Stimulated activated CD8-positive, alpha-beta memory T cell treated with anti-CD3 and anti-CD28 coated beads, Interleukin-4, amount 100 ng/mL, for 24 hours (primary cell): Measurements from ENCODE around the gene GDAP2.
"Not testable (repeated sequence)": the region's sequence is repeated elsewhere in the genome, so short reads cannot be mapped to it uniquely, and the experiment has no call there.

Experiments
- DNase-seq: peaks from one replicate; pipeline ENCODE4 v3.0.0-alpha.2; 2020; ENCODE audit warnings: low read depth

Gene GDAP2

GRCh38 chr1:117902944-117903343 lies 26.5 kb downstream of the GDAP2 start:
- no peak for DNase-seq

DNA sequence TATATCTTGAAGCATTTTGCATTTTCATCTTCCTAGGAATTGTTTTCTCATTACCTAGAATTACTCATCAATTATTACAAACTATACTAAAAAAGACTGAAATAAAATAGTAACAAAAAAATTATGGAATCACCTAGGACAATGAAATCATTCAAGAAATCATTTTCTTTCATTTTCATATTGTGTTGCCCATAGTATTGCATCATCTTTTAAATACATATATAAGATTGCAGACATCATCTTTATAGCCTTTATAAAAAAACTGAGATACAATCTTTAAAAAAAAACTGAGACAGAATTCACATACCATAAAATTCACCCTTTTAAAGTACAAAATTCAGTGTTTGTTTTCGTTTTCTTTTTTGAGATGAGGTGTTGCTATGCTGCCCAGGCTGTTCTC lies 29.6 kb downstream of the GDAP2 start:
- DNase-seq = no peak

GRCh38 chr1:117897551-117897950 lies 31.9 kb downstream of the GDAP2 start:
- no peak for DNase-seq

DNA sequence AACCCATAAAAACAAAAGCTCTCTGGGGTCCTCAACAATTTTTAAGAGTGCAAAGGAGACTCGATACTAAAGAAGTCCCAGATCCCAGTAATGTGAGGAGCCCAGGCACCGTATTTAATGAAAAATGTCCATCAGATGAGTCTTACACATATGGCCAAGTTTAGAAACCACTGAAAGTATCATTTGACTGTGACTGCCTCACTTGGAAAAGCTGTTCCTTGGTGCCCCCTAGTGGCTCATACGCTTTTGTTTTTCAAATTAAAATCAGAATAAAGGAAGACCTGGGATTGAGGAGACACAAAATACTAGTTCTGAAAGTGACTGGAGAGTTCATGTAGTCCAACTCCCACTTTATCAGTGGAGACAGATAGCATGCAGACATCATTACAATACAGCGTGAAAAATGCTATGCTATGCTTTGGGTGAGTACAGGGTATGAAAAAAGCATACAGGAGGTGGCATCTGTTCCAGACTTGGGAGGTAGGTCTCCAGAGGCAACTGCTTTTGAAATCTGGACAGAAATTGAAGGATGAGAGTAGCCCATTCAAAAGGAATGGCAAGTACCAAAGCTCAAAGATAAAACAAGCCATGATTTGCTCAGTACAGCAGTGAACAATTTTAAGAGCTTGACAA lies 33.8 kb downstream of the GDAP2 start:
- DNase-seq = peak; percentile 41

DNA sequence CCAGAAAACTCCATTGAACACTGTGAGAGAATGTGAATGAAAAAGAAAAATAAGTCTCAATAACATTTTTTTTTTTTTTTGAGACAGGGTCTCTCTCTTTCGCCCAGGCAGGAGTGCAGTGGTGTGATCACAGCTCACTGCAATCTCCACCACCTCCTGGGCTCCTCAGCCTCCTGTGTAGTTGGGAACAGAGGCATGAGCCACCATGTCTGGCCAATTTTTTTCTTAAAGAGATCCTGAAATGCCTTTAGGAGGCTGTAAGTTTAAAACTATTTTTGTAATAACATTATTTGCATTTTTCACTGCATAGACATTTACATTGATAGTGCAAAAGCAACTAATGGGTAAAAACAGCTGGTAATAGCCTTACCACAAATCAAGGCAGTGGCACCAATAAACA lies 35.3 kb downstream of the GDAP2 start:
- DNase-seq = no peak

GRCh38 chr1:117892512-117892911 lies 36.9 kb downstream of the GDAP2 start:
- no peak for DNase-seq

- no peak for DNase-seq
These were observed 39.0 kb downstream of the GDAP2 start for GRCh38 chr1:117890452-117890851.

DNA sequence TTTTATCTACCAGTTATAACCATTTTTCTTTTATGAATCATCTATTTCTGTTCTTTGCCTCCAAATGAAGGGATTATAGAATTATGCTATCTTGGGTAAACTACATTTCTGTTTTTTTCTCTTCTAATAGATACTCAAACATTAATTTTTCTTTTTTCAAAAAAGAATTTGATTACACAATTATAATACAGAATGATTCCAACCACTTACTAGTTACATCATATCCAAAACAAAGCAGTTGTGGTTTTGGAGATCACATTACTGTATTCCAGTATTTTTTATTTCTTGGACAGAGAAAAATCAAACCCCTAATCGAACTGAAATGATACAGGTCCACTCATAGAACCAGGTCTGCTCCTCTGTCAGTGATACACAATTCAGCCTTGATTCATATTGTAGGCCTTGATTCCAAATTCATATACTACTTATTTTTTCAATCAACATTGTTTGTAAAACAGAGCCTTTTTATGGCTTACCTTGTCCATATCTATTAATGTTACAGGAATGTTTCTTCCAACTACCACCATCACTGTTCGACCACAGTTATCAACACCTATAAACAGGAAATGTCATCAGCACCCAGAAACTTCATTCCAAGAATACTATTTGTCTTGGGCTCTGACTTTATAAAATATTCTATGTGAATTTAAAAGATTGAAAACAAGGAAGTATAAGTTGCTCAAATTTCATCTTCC lies 43.2 kb downstream of the GDAP2 start:
- DNase-seq = no peak

DNA sequence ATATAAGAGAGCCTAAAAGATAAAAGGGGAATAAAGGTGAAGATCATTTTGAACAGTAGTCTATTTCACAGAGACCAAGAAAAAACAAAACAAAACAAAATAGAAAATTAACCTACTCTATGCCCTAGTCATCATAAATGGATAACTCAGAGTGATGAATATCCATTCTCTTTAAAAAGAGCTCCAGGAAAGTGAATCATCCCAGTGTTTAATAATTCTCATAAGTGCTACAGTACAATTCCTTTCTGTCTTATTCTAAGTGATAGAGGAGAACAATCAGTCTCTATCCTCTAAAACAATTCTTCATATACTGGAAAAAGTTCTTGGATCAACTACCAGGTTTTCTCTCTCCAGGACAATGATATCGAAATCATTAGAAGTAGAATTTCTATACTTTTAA lies 45.8 kb downstream of the GDAP2 start:
- no peak for DNase-seq

GRCh38 chr1:117879284-117879683 lies 50.1 kb downstream of the GDAP2 start:
- no peak for DNase-seq

GRCh38 chr1:117877823-117878222 lies 51.6 kb downstream of the GDAP2 start:
- DNase-seq = no peak

GRCh38 chr1:117871013-117871412 lies 58.4 kb downstream of the GDAP2 start:
- no peak for DNase-seq

DNA sequence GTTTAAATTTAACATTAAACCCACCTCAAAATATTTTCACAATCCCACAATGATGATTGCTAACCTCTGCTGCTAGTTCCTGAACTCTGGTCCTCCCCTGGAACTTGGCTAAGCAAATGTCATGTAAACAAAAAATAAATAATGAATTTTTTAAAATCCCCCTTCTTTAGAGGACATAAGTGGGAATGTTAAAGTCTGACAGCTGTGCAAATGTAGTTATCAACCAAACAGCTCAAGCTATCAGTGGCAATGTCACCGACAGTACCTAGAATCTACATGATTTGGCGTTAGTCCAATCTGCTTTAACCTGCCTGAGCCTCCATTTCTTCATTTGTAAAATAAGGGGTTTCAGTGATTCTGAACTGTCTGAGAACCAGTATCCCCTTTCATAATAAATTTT lies 67.7 kb downstream of the GDAP2 start:
- no peak for DNase-seq

- DNase-seq = no peak
These were observed 68.4 kb downstream of the GDAP2 start for GRCh38 chr1:117860896-117861610.

DNA sequence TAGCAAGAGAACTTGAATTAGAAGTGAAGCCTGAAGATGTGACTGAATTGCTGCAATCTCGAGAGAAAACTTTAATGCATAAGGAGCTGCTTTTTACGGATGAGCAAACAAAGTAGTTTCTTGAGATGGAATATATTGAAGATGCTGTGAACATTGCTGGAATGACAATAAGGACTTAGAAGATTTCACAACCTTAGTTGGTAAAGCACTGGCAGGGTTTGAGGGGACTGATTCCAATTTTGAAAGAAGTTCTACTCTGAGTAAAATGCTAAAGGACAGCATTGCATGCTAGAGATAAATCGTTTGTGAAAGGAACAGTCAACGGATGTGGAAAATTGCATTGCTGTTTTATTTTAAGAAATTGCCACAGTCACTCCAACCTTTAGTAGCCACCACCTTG lies 69.5 kb downstream of the GDAP2 start:
- DNase-seq = no peak

- no peak for DNase-seq
These were observed 72.0 kb downstream of the GDAP2 start for GRCh38 chr1:117857418-117857817.

- DNase-seq = no peak
These were observed 76.4 kb downstream of the GDAP2 start for GRCh38 chr1:117852853-117853553.

GRCh38 chr1:117851687-117852086 lies 77.7 kb downstream of the GDAP2 start:
- no peak for DNase-seq

DNA sequence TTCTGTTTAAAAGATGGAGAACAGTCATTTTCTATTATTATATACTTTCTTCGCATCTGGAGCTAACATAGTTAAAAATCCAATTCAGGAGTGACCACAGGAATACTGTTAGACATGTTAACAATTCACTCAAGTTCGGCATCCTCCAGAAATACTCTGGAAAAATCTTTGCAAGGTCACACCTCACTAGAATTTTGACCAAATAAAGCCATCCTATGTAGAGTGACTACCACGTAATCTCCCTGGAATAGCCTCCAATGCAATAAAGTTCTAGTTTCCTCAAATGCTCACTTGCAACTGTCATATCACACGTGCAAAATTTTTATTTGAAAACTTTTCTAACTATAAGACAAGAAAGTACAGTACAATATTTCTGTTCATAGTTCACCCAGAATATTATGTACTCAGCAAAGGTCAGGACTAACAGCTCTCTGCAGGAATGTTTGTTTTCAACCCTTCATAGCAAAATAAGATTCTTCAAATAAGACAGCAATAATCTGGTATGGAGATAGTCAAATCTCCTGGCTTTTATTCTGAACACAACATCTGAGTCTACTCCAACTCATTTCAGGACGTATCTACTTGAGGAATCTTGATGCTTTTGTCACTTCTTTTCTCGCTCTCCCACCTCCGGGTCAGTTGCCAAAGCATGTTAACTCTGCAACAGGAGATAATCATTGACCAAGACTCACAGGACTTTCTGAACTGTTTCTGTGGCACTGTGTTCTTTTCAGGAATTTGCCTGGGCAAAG lies 82.6 kb downstream of the GDAP2 start:
- DNase-seq = no peak

- DNase-seq = not testable (repeated sequence)
These were observed 84.9 kb downstream of the GDAP2 start for GRCh38 chr1:117844478-117844877.

GRCh38 chr1:117843791-117844190 lies 85.6 kb downstream of the GDAP2 start:
- no peak for DNase-seq
